Adipocyte (in vitro differentiated cells): ENCODE data around the gene ARMH3.

ENCODE experiments used
- DNase-seq: peaks from one replicate; pipeline ENCODE4 v3.0.0-alpha.2; 2015; ENCODE audit warnings: low read depth
- H3K27me3 ChIP-seq: replicated peaks from 2 replicates; pipeline ENCODE4 v1.7.0; 2013; ENCODE audit warnings: mild to moderate bottlenecking, low read length, moderate library complexity; ENCODE audit not compliant: control insufficient read depth, insufficient read depth
- H3K36me3 ChIP-seq: 2 replicates; pipeline ENCODE4 v1.7.0; 2013; ENCODE audit warnings: low read length, mild to moderate bottlenecking, moderate library complexity; ENCODE audit not compliant: control insufficient read depth, insufficient read depth, severe bottlenecking
- H3K4me1 ChIP-seq: 2 replicates; pipeline ENCODE4 v1.7.0; 2013; ENCODE audit warnings: mild to moderate bottlenecking, low read length, moderate library complexity; ENCODE audit not compliant: control insufficient read depth, insufficient read depth
- H3K4me3 ChIP-seq: 2 replicates; pipeline ENCODE4 v1.7.0; 2013; ENCODE audit warnings: mild to moderate bottlenecking, low read length, moderate library complexity
- H3K9ac ChIP-seq: 2 replicates; pipeline ENCODE4 v1.7.0; 2013; ENCODE audit warnings: mild to moderate bottlenecking, low read length, moderate library complexity
- H3K9me3 ChIP-seq: 2 replicates; pipeline ENCODE4 v1.7.0; 2013; ENCODE audit warnings: mild to moderate bottlenecking, low read length, moderate library complexity; ENCODE audit not compliant: control insufficient read depth

Gene ARMH3

DNA sequence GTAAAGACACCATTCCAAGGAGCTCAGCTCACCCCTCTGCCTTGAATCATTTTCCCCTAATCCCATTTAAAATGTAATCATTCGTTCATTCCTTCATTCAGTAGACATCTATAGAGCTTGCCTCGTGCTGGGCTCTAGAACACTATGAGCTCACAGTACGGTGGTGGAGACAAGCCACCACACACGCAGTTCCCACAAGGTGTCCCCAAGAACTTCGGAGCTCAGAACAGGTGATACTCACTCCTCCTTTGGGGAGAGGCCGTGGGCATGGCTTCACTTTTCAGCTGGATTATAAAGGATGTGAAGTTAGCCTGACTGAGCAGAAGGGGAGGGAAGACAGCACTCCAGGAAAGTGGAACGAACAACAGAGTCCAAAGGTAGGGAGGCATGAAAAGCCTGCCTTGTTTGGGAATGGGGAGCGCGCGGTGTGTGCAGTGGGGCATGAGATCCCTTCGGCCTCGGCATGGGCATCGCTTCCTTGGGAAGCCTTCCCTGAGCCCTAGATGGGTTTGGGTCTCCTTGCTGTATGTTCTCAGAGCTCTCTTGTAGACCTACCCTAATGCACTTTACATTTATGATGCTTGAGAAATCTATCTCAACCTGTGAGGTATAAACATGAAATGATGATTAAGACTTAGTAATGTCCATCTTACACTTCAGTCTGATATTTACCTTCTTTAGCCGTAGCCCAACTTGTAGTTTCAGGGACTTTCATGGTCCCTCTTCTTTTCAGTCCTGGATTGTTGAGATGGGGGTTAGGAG lies 236.9 kb downstream of the ARMH3 start:
- peak overlapping the region; percentile 97 for H3K9ac ChIP-seq
- H3K9me3 ChIP-seq: no peaks in the 10 kb centered on the region
- H3K4me1 ChIP-seq: peaks cover 25% of the 10 kb centered on the region
- H3K27me3 ChIP-seq: no peaks in the 10 kb centered on the region
- H3K4me3 ChIP-seq: peak overlapping the region; percentile 90
- no peak for DNase-seq
- H3K36me3 ChIP-seq: peaks cover 5% of the 10 kb centered on the region

DNA sequence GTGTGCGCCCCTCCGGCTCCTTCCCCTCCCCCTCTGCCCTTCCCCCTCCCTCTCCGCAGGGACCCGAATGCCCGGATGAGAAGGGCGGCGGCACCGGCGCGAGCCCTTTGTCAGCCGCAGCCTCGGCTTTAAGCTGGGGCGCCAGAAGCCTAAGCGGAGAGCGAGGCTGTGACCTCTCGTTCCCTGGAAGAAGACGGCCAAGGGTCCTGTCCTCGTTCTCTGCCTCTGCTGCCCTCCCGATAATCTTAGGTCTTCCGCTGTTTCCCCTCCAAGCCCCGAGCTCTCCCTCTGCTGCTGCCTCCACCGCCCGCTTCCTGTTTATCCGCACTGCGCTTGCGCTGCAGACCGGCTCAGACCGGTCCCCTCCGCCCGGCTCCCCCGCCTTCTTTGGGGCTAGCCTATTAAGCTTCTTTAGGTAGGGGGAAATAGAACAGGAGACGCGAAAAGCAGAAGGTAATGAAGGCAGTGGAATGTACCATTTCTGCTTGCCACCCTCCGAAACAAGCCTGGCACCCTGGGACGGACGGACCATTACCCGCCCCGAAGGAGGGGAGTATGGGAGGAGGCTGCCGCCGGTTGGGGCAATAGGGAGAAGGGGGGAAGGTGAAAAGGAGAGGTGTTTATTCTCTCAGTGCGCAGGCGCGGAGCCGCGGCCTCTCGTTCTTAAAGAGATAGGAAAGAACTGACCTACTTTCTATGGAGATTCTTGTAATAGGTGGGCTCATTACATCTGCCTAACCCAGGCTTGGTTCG lies 237.7 kb downstream of the ARMH3 start, which contains the start of gene OGA:
OGA (minus strand) TSS at position 326 of the 753 bp plus-strand sequence. CDS start 422 bp downstream, outside the sequence.
- peak within 1 kb of the TSS; percentile 90 for H3K4me3 ChIP-seq
- H3K27me3 ChIP-seq: no peaks in the 10 kb centered on the region
- no peaks in the 10 kb centered on the region for H3K9me3 ChIP-seq
- H3K9ac ChIP-seq: peak within 1 kb of the TSS; percentile 97
- peak; percentile 99 for DNase-seq
- peaks cover 30% of the 10 kb centered on the region for H3K4me1 ChIP-seq
- peaks cover 9% of the 10 kb centered on the region for H3K36me3 ChIP-seq

DNA sequence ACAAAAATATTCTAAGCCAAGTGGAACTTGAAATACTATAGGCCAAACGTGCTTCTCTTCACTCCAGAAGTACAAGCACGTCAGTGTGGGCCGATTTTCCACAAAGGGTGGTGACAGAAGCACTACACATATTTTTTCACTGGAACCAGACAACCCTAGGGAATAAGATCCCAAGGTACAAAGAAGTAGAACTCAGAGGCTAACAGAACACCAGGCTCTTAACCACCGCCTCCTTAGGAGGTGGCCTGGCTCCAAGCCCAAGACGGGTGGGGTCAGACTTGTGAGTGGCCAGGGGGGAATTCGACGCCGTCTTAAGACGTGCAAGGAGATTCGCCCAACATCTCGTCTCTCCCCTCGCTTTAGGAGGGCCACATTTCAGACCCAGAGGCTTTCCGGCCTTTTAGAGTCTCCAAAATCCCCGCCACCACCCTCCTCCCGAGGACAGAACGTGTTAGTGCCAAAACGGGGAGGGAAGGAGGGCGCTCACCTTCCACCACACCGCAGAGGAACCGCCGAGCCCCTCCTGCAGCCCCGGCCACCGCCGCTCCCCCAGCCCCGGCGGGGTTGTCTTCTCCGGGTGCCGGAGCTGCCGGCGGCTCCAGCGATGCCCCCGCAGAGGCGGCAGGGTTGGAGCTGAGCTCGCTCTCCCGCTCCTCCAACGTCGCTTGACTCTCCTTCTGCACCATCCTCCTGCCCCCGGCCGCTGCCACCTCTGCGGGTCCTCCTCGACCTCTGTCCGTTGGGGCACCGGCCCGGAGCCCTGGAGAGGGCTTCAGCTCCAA lies 238.4 kb downstream of the ARMH3 start:
- DNase-seq: peak; percentile 95
- peak overlapping the region; percentile 97 for H3K9ac ChIP-seq
- no peaks in the 10 kb centered on the region for H3K27me3 ChIP-seq

DNA sequence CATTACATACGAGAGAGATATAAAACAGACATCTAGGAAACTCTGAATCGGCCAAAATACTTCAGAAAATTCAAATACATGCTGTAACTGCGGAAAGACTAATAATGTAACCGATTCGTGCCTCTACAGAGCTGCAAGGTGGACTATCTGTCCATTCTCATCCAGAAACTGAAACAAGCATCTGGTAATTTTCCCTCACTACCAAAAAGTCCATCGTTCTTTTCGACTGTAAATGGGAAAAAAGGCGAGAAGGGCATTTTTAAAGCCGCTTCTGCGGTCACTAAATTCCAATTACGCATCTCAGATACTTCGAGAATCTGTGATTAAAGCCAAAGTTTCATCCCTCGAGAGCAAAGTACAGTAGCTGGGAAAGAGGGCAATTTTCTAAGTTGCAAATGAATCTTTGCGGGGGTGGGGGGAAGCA lies 239.0 kb downstream of the ARMH3 start:
- peaks cover 33% of the 10 kb centered on the region for H3K4me1 ChIP-seq
- peak overlapping the region; percentile 90 for H3K4me3 ChIP-seq
- H3K27me3 ChIP-seq: no peaks in the 10 kb centered on the region

More for the DNA sequence above, 238.4 kb downstream of the ARMH3 start:
- H3K4me1 ChIP-seq: peaks cover 33% of the 10 kb centered on the region
- H3K4me3 ChIP-seq: peak overlapping the region; percentile 90
- peaks cover 17% of the 10 kb centered on the region for H3K36me3 ChIP-seq
- H3K9me3 ChIP-seq: no peaks in the 10 kb centered on the region

DNA sequence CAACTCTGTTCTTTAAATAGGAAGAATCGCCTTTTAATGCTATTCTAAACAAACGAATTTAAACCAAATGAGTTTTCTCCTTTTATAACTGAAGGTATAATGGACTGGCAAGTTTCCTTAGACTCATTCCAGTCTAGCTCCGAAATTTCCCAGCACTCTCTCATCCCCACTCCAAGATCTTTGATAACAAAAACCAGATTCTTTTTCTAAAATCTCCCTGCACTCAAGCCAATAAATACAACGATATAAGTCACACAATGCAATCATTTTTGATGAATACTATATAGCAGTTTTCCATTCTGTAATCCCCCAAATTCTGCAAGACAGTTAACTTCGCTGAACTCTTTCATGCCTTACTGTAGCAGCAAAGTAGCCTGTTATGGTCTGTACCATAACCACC lies 239.6 kb downstream of the ARMH3 start:
- DNase-seq: peak; percentile 53
- Histone ChIP-seq H3K9ac (peak overlapping the region; percentile 97), H3K4me1 (peaks cover 33% of the 10 kb centered on the region), H3K36me3 (peaks cover 24% of the 10 kb centered on the region), H3K27me3 (no peaks in the 10 kb centered on the region), H3K4me3 (peak overlapping the region; percentile 90), H3K9me3 (no peaks in the 10 kb centered on the region)

More for the DNA sequence above, 239.0 kb downstream of the ARMH3 start:
- no peak for DNase-seq
- Histone ChIP-seq H3K9me3 (no peaks in the 10 kb centered on the region), H3K36me3 (peaks cover 19% of the 10 kb centered on the region), H3K9ac (peak overlapping the region; percentile 97)

DNA sequence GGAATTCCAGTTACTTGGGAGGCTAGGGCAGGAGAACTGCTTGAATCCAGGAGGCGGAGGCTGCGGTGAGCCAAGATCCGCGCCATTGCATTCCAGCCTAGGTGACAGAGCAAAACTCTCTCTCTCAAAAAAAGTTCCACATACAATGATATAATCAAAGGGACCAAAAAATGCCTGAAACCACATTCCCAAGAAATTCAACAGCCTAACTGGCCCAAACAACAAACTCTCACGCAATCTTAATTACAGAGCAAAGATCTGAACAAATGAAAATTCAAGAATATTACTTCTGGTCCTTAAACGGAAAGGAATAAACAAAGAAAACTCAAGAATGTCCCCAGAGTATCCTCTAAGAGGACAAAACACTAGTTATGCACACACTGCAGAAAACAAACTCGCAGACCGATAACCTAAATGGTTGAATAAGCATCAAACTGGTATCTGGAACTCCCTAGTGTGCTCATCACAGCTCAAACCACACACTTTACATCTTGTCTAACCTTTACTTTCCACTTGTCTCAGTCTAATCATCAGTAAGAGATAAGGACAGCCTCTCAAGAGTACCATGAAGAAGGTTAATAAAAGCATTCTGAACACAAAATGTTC lies 241.4 kb downstream of the ARMH3 start:
- Histone ChIP-seq H3K4me1 (peaks cover 33% of the 10 kb centered on the region), H3K27me3 (no peaks in the 10 kb centered on the region), H3K4me3 (peak overlapping the region; percentile 90), H3K9ac (no peak overlapping the region), H3K36me3 (peaks cover 42% of the 10 kb centered on the region), H3K9me3 (no peaks in the 10 kb centered on the region)
- DNase-seq: peak; percentile 34

DNA sequence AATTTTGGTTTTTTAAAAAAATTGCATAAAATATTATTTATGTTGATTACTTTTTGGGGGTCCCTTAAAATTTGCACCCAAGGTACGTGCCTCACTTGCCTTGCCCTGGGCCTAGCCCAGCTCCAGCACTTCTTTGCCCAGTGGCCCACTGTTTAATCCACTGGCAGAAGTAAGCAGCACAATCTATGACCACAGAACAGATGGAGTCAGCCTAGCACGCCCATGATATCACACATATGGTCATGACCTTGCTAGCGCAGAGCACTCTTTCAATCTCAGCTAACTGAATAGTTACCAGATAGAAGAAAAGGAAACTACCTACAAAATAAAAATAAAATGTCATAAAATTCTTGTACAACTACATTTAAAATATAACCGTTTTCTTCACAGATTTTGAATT lies 243.4 kb downstream of the ARMH3 start:
- no peak overlapping the region for H3K9ac ChIP-seq
- peaks cover 61% of the 10 kb centered on the region for H3K36me3 ChIP-seq
- H3K27me3 ChIP-seq: no peaks in the 10 kb centered on the region
- no peak for DNase-seq
- H3K9me3 ChIP-seq: no peaks in the 10 kb centered on the region
- no peak overlapping the region for H3K4me3 ChIP-seq
- H3K4me1 ChIP-seq: peaks cover 24% of the 10 kb centered on the region

DNA sequence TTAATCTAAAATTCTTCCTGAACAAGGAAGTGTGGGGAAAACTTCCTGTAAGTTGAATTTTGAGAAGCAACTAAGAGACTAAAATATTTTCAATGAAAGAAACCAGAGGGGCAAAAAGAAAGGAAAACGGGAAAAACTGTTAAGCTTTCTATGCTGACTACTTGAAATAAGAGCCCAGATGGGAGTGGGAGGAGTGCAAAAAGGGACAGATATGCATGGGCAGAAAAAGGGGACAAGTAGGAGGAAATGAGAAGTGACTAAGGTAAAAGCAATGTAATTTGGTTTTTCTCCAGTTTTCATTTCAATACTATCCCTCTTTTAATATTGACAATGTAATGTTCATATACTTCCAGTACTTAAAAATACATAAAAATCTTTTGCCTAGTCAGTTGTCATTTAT lies 248.8 kb downstream of the ARMH3 start:
- Histone ChIP-seq H3K27me3 (no peaks in the 10 kb centered on the region), H3K36me3 (peaks cover 98% of the 10 kb centered on the region), H3K9ac (no peak overlapping the region), H3K9me3 (no peaks in the 10 kb centered on the region), H3K4me3 (no peak overlapping the region), H3K4me1 (peaks cover 4% of the 10 kb centered on the region)
- no peak for DNase-seq

DNA sequence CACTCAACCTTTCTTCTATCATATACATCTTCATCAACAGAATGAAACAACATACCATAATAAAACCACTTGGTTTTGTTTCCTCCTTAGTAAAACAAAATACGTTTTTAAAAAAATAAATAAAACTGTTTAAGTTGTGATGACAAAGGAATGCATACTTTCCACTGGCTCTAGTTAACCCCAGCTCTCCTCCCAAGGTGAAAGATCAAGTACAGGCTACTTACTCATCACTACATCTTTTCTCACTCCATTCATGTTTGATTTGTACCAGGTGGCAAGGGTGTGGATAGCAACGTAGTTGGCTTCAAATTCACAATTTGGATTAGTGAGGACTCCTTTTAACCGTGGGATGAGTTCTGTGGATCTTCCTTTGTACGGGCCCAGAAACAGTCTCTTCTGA lies 252.5 kb downstream of the ARMH3 start:
- Histone ChIP-seq H3K27me3 (no peaks in the 10 kb centered on the region), H3K9me3 (no peaks in the 10 kb centered on the region), H3K4me1 (peaks cover 4% of the 10 kb centered on the region), H3K36me3 (peaks cover 98% of the 10 kb centered on the region), H3K4me3 (no peak overlapping the region), H3K9ac (no peak overlapping the region)
- no peak for DNase-seq

DNA sequence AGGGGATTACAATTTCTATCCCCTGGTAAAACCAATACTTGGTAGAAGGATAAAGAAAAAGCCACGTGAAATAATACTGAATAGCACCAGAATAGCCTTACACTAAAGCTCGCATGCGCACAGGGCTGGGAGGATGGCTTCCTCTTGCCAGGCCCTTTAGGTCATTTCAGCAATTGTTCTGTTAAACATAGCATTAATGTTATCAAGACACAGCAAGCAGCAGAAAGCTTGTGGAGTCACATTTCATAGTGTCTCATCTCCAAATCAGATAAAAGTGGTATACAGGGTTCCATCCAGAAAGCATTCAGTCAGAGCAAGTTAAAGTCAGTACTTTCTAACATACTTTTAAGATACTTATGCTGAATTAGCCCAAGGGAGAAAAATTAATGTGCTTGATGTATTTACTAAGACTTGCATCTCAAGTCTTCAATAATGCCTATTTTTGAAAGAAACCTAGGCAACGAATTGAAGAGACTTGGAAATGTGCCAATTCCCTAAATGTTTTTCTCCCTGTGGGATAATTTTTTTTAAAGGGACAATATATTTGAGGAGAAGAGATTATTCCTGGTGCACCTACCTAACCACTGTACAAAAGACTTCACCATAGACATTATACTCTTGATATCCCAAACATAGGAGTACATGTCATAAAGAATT lies 258.4 kb downstream of the ARMH3 start:
- H3K9ac ChIP-seq: no peak overlapping the region
- H3K4me1 ChIP-seq: peaks cover 5% of the 10 kb centered on the region
- no peak for DNase-seq
- H3K4me3 ChIP-seq: no peak overlapping the region
- H3K36me3 ChIP-seq: peaks cover 99% of the 10 kb centered on the region
- H3K9me3 ChIP-seq: no peaks in the 10 kb centered on the region
- no peaks in the 10 kb centered on the region for H3K27me3 ChIP-seq
